Superior temporal gyrus (tissue), 1 donor: ENCODE results near the gene TBC1D25.
"Not testable (repeated sequence)": the region's sequence is repeated elsewhere in the genome, so short reads cannot be mapped to it uniquely, and the experiment has no call there.

Experiments used
- DNase-seq: peaks from one replicate; pipeline ENCODE4 v3.0.0-alpha.2; 2016; ENCODE audit errors: extremely low spot score

TBC1D25 gene

GRCh38 chrX:48515842-48516241 is 23.7 kb upstream of the TBC1D25 start:
- DNase-seq, result no peak

GRCh38 chrX:48516285-48516684 is 23.2 kb upstream of the TBC1D25 start:
- DNase-seq, result no peak

- DNase-seq, result no peak
Measured at GRCh38 chrX:48516987-48517386, 22.5 kb upstream of the TBC1D25 start.

DNA sequence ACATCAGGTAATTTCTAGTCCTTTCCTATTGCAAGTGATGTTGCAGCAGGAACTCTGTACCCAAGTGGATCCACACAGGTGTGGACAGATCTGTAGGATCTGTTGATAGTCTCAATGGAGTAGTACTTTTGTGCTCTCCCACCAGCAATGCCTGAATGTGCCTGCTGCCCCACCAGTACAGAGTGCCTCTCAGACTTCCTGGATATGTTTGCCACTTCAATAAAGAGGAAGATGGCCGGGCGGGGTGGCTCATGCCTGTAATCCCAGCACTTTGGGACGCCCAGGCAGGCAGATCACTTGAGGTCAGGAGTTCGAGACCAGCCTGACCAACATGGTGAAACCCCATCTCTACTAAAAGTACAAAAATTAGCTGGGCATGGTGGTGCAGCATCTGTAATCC is 20.0 kb upstream of the TBC1D25 start:
- DNase-seq, result not testable (repeated sequence)

- no peak for DNase-seq
Measured at GRCh38 chrX:48520455-48520854, 19.1 kb upstream of the TBC1D25 start.

- peak; percentile 12 for DNase-seq
Measured at GRCh38 chrX:48520976-48521352, 18.6 kb upstream of the TBC1D25 start.

DNA sequence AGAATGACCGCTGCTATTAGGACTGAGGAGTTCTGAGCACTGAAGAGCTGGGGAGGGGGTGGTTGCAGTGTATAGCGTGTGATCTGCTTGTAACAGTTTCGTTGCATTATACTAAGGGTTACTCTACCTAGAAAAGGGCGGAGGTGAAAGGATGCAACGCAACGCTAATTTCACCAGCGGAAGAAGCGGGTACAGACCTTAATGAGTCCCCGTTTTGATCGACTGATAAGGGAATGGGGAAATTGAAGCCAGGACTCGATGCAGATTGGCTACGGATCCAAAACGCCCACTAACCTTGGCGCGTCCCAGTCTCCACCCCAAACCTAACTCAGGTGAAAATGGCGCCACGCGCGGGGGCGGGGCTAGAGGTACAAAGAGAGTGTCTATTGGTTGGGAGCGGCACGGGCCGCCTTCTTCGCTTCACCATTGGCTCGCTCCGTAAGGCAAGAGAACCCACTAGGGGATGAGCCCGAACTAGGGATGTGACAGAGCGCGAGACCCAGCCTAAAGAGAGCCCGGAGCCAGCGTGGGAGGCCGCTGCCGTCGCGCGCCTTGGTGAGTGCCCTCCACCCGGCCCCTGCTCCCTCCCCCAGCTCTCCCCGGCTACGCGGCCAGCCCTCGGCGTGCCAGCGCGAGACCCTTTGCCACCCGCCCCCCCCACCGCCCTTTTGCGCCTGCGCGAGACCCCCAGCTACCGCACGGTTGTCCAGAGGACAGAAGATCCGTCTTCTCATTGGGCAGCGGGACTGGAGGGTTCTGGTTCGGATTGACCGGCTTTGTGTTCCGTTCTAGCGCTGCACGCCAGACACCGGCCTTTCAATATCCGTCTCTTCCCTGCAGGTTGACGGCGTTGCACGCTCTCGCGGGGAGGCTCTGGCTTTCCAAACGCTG is 17.9 kb upstream of the TBC1D25 start, which contains the start of gene EBP:
EBP (plus strand) TSS at position 456 of the 891 bp plus-strand sequence. CDS start 1,964 bp downstream, outside the sequence.
- DNase-seq, result peak; percentile 84

GRCh38 chrX:48522291-48522690 is 17.2 kb upstream of the TBC1D25 start:
- DNase-seq, result no peak

- no peak for DNase-seq
Measured at GRCh38 chrX:48523682-48524081, 15.8 kb upstream of the TBC1D25 start.

- not testable (repeated sequence) for DNase-seq
Measured at GRCh38 chrX:48525853-48526252, 13.7 kb upstream of the TBC1D25 start.

GRCh38 chrX:48530736-48531135 is 8.8 kb upstream of the TBC1D25 start:
- no peak for DNase-seq

- DNase-seq, result no peak
Measured at GRCh38 chrX:48531358-48531959, 8.1 kb upstream of the TBC1D25 start.

DNA sequence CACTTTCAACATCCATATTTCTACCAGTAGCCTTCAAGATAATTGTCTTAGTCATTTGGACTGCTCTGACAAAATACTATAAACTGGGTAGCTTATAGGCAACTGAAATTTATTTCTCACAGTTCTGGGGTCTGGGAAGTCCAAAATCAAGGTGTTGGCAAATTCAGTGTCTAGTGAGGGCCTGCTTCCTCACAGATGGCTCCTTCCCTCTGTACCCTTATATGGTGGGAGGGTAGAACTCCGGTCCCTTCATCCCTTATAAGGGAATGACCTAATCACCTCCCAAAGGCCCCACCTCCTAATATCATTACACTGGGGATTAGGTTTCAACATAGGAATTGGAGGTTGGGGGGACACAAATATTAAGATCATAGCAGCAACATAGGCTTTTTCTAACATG is 7.4 kb upstream of the TBC1D25 start:
- DNase-seq, result no peak

DNA sequence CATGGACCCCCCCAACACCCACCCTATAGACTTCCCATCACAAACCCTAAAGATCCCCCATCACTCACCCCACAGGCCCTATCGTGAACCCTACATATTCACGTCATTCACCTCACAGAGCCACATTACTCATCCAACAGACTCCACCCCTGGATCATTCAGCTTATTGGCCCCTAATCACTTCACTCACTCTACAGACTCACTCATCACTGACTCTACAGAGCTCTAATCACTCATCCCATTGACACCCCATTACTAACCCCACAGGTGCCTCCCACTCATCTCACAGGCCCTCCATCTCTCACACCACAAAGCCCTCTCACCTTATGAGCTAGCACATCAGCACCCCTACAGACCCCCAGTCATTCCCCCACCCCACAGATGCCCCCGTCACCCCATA is 6.3 kb upstream of the TBC1D25 start:
- no peak for DNase-seq

- no peak for DNase-seq
Measured at GRCh38 chrX:48538641-48539344, 721 bp upstream of the TBC1D25 start.

GRCh38 chrX:48540028-48540375 is 488 bp downstream of the TBC1D25 start:
- no peak for DNase-seq

GRCh38 chrX:48540480-48540879 is 966 bp downstream of the TBC1D25 start:
- DNase-seq, result no peak

GRCh38 chrX:48541140-48541814 is 1.8 kb downstream of the TBC1D25 start:
- DNase-seq, result no peak

GRCh38 chrX:48548871-48549270 is 9.4 kb downstream of the TBC1D25 start:
- DNase-seq, result no peak

GRCh38 chrX:48555731-48556325 is 16.3 kb downstream of the TBC1D25 start:
- not testable (repeated sequence) for DNase-seq

- DNase-seq, result no peak
Measured at GRCh38 chrX:48558271-48558670, 18.8 kb downstream of the TBC1D25 start.

GRCh38 chrX:48559636-48560035 is 20.1 kb downstream of the TBC1D25 start:
- DNase-seq, result no peak
